ENCODE results near the gene GDF9.

Gene GDF9

GRCh38 chr5:132834057-132834456 lies 32.2 kb downstream of the GDF9 start:
- no peak for DNase-seq

- no peak for DNase-seq
Observed at GRCh38 chr5:132832612-132833011, 33.7 kb downstream of the GDF9 start.

- DNase-seq, result no peak
Observed at GRCh38 chr5:132831095-132831860, 35.0 kb downstream of the GDF9 start.

DNA sequence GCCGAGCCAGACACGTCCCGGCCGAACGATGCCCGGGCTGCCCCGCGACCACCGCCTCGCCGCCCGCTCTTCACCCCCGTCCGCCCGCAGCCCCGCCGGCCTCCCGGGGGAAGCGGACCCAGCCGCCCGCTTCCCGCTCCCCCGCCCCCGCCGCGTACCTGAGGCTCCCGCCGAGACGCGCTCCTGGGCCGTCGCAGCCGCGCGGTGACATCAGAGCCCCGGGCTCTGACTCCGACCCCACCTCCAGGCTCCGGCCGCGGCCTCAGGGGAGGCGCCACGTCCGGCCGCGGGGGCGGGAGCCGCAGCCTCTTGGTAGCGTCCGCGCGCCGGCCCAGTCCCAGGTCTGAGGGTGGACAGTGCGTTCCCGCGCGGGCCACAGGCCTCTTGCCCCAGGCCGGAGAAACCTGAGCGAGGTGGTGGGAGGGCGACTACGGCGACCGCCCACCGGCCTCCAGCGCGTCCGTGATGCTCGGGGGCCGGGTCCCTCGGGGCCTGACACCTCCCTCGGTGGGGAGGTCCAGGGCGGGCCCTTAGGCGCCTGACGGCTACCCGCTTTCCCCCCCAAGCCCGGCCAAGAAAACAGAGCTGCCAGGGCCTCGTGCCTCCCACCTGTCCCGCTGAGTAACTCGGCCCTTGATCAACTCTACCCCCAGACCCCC lies 35.7 kb downstream of the GDF9 start, which contains the start of gene SHROOM1:
TSS of gene SHROOM1 (minus strand) at position 212 of the 659 bp plus-strand sequence. CDS start 4,507 bp downstream, outside the sequence.
- DNase-seq, result no peak

GRCh38 chr5:132829742-132830435 lies 36.4 kb downstream of the GDF9 start:
- peak; percentile 42 to 71 (median 62) for DNase-seq

DNA sequence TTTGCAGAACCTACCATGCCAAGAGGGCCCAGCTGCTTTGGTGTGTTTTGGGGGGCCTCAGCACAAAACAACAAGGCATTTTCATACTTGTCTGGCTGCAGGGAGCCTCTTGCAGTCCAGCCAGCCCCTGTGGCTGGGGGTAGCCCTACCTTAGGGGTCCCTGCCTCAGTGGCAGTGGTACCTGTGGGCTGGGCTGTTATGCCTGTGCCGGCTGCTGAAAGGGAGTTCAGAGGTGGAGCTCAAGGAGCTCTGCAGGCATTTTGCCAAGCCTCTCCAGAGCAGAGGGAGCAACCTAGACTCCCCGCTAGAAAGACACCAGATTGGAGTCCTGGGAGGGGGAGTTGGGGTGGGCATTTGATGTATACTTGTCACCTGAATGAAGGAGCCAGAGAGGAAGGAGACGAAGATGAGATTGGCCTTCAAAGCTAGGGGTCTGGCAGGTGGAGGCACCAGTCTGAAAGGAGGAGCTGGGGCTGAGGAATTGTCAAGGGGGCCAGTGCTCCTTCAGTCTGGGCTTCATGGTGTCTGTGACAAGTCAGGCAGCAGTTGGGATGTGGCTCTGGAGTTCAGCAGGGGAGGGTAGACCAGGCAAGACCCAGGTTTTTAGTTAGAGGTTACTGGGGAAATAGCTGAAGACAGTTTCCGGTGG lies 37.3 kb downstream of the GDF9 start:
- DNase-seq, result no peak

- no peak for DNase-seq
Observed at GRCh38 chr5:132827943-132828673, 38.2 kb downstream of the GDF9 start.

DNA sequence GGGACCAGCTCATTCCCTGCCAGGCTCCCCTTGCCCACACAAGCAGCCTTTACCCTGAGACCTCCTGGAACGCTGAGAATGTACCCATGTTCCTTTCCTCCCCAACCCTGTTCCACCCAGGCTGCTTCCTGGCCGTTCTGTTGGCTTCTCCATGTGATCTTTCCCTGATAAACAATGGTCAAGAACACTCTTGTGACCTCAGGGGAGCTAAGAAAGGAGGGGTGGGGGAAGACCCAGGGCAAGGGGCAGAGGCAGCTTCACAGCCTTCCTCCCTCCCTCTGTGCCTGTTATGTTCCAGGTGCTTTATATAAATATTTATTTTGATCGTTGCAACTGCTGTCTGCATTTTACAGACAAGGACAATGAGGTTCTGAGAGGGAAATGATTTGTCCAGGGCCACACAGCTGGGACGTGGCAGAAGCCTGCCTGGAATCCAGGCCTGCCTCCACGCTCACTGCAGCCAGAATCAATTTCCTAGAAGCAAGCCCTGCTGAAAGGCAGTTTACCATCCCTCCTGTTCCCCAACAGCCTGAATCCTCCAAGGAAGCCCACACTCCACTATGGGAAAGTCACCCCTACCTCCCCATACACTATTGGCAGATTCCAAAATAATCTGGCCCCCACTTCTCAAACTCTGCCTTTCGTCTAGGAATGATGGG lies 39.7 kb downstream of the GDF9 start:
- DNase-seq, result no peak

GRCh38 chr5:132825834-132826391 lies 40.4 kb downstream of the GDF9 start:
- no peak for DNase-seq

- no peak for DNase-seq
Observed at GRCh38 chr5:132825033-132825833, 41.0 kb downstream of the GDF9 start.

GRCh38 chr5:132824426-132824825 lies 41.8 kb downstream of the GDF9 start:
- no peak for DNase-seq

GRCh38 chr5:132823481-132824050 lies 42.7 kb downstream of the GDF9 start:
- no peak for DNase-seq

DNA sequence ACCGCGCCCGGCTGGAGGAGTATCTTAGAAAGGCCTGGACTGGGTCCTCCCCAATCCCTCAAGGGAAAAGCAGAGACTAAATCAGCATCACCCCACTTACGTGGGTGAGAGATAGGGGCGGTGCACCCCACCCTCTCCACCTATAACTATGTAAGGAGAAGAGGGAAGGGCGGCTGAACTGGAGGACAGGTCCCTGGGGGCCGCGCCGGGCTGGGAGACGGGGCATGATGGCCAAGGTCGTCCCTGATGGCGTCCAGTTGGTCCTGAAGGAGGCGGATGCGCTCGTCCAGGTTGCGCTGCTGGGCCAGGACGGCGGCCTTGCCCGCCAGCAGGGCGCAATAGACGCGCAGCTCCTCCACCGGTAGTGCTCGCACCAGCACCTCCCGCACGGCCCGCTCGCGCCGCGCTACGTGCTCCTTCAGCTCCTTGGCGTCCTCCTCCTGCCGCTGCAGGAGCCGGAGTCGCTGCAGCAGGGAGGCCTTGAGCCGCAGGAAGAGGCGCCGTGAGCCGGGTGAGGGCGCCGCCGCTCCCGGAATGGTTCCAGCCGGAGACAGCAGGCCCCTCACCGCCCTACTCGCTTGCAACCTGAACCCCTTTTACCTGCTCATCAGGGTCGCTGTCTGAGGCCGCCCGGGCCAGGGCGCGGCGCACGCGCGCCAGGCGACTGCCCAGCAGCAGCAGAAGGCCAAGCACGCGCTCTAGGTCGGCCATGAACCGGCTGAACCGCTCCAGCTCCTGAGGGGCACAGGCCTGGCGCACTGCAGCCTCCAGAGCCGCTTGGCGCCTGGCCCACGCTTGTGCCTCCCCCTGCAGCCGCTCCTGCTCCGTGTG lies 43.4 kb downstream of the GDF9 start:
- peak in 1 of 5 donors; percentile 28 for DNase-seq

DNA sequence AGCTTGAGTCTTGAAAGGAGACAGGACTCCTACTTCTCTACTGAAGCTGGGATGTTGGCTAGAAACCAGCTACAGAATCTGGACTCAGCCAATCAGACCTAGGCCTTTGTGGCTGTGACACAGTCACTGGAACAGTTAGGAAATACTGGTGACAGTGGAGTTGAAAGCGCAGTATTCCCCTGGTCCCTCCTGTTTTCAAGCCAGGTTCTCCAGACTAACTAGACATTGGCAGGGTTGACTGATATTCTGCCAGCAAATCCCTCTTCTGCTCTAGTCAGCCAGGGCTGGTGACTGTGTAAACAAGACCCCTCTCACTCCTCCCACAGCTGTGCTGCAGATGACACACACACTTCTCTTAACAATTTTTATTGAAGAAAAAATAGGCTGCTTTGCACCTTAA lies 44.5 kb downstream of the GDF9 start:
- DNase-seq, result no peak

- DNase-seq, result no peak
Observed at GRCh38 chr5:132821350-132821749, 44.9 kb downstream of the GDF9 start.

DNA sequence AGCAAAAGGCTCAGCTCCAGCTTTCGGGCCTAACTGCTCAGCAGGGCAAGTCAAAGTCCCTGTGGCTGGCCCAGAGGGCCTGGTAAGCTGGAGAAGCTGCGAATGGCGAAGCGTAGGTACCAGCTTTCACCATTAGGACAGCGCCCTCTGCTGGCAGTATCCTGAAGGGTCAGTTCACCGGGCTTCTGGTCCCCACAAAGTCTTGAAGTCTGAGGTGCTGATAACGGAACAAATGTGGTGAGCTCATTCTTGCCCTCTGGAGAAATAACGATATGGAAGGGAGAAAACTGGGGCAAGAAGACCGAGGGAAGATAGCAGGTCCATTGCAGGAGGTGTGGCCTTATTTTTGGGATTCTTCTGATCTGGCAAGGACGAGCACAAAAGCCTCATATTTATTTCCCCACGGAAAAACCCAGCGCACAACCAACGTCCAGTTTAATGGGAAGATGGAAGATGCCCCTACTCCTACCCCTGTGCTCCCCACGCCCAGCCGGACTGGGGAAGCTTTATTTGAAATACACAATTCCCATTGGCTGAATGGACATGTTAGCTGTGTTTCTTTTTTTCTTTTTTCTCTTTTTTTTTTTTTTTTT lies 46.0 kb downstream of the GDF9 start:
- DNase-seq, result peak; percentile 61 to 87 (median 82)

DNA sequence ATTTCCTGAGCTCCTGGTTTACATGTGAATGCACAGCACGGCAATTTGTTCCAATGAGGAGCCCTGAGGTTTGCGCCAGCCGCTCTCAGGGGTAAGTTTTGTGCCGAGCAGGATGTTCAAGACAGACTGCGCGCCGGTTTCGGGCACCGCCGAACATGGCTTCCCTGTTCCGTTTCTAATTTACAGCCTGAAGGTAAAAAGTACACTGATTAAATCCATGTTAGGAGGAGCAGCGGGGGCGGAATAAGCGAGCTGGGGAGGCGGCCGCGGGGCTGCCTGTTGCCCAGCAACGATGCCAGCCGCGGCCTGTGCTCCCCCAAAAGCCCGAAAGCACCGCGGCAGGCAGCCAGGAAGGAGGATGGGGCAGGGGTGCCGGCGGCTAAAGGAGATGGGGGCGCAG lies 46.8 kb downstream of the GDF9 start:
- DNase-seq, result no peak

GRCh38 chr5:132817011-132817410 lies 49.3 kb downstream of the GDF9 start:
- no peak for DNase-seq

- no peak for DNase-seq
Observed at GRCh38 chr5:132816554-132816953, 49.7 kb downstream of the GDF9 start.

Measured in T-helper 1 cell (primary cell).